Measurements from ENCODE around the gene CHIT1. TPM values are rescaled to one million over a fixed set of nuclear protein-coding genes. Genes with fewer than 3 reads are reported as not detected.

The CHIT1 gene
- total and polyA plus RNA-seq, 2 of the 8 experiments (the other 6 are each of a cell fraction or from before 2014, with no cell fraction given): not detected

DNA sequence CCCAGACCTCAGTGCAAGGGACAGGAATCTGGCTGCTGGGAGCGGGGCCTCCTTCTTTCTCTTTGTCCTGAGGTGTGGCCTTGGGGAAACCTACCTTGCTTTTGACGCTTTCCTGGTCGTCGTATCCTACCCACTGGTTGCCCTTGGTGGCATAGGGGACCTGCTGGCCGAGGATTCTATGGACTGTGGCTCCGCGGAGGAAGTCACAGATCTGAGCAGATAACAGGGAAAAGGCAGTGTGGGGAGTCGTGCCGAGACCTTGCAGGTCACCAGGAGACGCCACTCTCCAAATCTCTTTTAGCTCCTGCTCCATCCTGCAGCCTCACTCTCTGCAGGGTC lies 49.8 kb downstream of the CHIT1 start (continued):
- TF ChIP-seq RBBP5 (IDR thresholded peaks at IDR 0.05; ENCODE audit: borderline replicate concordance, low read depth, low read length) (no peak), YY1 (IDR thresholded peaks at IDR 0.05; ENCODE audit: low read depth, low read length) (no peak), JUND (IDR thresholded peaks at IDR 0.05; ENCODE audit: low read length) (no peak), TBP (IDR thresholded peaks at IDR 0.05; ENCODE audit: low read depth, low read length) (no peak)
- TF ChIP-seq, protein P1, sequence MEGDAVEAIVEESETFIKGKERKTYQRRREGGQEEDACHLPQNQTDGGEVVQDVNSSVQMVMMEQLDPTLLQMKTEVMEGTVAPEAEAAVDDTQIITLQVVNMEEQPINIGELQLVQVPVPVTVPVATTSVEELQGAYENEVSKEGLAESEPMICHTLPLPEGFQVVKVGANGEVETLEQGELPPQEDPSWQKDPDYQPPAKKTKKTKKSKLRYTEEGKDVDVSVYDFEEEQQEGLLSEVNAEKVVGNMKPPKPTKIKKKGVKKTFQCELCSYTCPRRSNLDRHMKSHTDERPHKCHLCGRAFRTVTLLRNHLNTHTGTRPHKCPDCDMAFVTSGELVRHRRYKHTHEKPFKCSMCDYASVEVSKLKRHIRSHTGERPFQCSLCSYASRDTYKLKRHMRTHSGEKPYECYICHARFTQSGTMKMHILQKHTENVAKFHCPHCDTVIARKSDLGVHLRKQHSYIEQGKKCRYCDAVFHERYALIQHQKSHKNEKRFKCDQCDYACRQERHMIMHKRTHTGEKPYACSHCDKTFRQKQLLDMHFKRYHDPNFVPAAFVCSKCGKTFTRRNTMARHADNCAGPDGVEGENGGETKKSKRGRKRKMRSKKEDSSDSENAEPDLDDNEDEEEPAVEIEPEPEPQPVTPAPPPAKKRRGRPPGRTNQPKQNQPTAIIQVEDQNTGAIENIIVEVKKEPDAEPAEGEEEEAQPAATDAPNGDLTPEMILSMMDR (IDR thresholded peaks at IDR 0.05; ENCODE audit: control extremely low read depth in 1 of 3, insufficient read depth in 1 of 3, low read depth in 1 of 3, low read length in 3 of 3): no peak
- TF ChIP-seq, protein P2, sequence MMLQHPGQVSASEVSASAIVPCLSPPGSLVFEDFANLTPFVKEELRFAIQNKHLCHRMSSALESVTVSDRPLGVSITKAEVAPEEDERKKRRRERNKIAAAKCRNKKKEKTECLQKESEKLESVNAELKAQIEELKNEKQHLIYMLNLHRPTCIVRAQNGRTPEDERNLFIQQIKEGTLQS (IDR thresholded peaks at IDR 0.05; ENCODE audit: insufficient read depth, low read depth, low read length): no peak

Measured in H1 (cell line).